HG03520 (cell line): ENCODE results near the gene KRTAP5-4.
A peak's percentile ranks its signal among the peaks of the same experiment; 100 is the strongest.
"Not testable (repeated sequence)": the region's sequence is repeated elsewhere in the genome, so short reads cannot be mapped to it uniquely, and the experiment has no call there.

Experiments
- ATAC-seq: cut with Tn5 transposase; IDR thresholded peaks from one replicate; pipeline ENCODE4 v1.9.1; 2021; ENCODE audit warnings: mild to moderate bottlenecking, moderate library complexity; ENCODE audit not compliant: unreplicated experiment

The KRTAP5-4 gene

GRCh38 chr11:1639102-1639620, 17.2 kb upstream of the KRTAP5-4 start:
- ATAC-seq = no peak

GRCh38 chr11:1638344-1638743, 16.4 kb upstream of the KRTAP5-4 start:
- ATAC-seq = no peak

DNA sequence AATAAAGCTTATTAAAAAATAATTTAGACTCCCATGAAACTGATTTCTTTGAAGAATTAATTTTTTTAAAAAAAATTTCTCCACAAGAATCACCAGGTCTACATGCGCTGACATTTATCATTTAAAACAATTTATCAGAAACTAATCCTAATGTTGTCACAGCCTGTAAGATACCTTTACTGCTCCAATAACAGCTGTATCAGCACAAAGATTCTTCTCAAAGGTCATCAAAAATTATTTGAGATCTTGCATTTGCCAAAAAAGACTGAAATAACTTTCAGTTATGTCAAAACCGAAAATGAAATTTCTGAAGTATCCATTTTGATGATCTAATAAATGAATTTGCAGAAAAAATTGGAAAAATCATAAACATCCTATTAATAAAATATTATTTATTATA, 15.7 kb upstream of the KRTAP5-4 start:
- no peak for ATAC-seq

GRCh38 chr11:1636291-1636950, 14.5 kb upstream of the KRTAP5-4 start:
- ATAC-seq = no peak

GRCh38 chr11:1633864-1634263, 11.9 kb upstream of the KRTAP5-4 start:
- no peak for ATAC-seq

GRCh38 chr11:1632053-1632714, 10.2 kb upstream of the KRTAP5-4 start:
- no peak for ATAC-seq

DNA sequence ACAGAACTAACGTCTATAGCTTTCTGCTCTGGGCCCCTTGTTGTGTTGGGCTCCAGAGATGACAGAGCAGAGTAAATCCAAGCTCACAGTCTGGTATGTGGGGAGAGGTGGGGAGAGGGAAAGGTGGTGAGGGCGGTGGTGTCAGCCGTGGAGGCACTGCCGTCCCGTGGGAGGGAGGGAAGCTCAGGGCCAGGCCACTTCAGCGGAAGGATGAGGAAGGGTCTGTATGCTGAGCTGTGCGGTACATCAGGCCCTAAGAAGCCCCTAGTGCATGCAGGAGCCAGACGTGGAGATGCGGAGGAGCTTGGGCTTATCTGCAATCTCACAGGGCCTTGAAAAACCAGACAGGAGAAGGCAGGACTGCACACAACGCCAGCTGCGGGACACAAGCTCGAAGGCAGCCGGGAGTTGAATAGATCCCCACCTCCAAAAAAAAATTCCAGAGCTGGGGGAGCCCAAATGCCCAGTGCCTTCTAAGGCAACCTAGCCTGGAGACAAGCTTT, 9.2 kb upstream of the KRTAP5-4 start:
- ATAC-seq = no peak

GRCh38 chr11:1630271-1630670, 8.3 kb upstream of the KRTAP5-4 start:
- no peak for ATAC-seq

DNA sequence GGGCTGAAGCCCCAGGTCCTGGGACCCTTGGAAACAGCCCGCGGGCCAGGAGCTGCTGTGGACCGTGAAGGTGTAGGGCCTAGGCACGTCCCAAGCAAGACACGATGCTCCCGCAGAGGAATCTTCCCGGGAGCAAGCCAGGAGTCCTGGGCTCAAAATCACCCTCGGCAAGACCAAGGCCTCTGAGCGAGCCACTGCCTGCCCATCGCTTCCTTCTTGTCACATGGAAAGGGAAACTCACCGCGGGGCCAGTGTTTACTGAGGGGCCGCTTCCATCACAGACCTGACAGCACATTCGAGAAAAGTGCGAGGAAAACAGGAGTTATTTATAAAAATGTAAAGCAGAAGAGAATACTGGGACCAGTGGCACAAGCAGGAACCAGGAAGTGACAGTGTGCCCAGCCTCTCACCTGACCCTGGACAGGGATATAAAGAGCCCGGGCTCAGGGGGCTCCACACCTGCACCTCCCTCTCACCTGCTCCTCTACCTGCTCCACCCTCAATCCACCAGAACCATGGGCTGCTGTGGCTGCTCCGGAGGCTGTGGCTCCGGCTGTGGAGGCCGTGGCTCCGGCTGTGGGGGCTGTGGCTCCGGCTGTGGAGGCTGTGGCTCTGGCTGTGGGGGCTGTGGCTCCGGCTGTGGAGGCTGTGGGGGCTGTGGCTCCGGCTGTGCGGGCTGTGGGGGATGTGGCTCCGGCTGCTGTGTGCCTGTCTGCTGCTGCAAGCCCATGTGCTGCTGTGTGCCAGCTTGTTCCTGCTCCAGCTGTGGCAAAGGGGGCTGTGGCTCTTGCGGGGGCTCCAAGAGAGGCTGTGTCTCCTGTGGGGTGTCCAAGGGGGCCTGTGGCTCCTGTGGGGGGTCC, 7.6 kb upstream of the KRTAP5-4 start, which contains the start of gene KRTAP5-5:
KRTAP5-5 (plus strand) TSS at position 450 of the 860 bp plus-strand sequence; CDS start at position 516, 66 bp downstream.
- no peak for ATAC-seq

DNA sequence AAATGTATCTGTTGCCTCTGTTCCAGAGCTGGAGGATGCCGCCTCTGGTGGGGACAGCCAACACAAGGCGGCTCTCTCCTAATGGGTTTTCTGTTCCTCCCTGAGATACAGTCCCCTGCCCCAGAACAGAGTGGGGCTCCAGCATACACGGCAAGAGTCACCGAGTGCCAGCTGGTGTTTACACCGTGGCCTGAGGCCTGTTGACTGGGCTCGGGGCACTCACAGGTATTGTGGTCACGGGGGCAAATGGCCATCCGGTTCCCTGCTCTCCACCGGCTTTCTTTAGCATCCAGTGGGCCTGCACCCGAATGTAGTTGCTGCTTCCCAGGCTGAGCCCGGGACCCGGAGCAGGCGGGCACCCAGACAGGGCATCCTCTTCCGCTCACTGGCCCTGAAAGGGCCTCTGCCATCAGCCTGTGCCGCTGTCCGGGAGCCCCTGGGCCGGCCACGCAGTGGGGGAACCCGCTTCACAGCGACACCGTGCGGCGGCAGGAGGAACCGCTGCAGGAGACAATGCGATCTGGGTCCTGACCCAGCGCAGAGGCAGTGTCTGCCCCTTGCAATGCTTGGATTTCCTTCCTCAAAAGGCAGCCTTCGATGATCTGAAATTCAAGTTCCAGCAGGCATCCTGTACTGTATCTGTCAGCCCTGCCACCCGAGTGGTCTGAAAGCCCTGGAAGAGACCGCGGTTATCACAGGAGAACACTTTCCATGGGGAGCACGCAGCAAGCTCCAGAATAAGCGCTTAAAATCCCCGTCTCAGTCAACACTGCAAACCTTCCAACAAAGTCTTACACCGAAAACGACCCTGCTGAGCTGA, 6.8 kb upstream of the KRTAP5-4 start:
- no peak for ATAC-seq

DNA sequence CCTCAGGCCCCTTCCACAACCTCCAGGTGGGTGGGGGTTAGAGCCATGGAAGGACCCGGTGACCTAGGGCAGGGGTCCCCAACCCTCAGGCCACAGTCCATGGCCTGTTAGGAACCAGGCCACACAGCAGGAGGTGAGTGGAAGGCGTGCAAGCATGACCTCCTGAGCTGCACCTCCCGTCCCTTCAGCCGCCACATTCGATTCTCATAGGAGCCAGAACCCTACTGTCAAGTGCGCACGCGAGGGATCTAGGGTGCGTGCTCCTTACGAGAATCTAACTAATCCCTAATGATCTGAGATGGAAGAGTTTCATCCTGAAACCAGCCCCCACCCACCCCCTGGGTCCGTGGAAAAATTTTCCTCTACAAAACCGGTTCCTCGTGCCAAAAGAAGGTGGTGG, 3.6 kb upstream of the KRTAP5-4 start:
- no peak for ATAC-seq

DNA sequence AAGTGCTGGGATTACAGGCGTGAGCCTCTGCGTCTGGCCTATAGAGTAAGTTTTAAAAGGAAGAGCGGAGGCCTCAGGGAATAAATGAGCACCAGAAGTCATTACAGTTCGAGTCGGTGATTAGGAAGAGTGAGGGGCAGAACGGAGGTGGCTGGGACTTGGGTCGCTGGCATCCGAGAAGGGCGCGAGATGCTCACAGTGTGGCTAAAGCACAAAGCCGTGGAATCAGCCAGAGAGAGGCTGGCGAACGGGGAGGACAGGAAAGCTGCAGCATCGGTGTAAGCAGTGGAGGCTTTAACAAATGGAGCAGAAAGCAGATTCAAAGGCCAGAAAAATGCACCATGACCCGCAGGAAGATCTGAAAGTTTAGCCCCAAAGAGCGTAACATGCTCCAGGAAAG, 2.7 kb upstream of the KRTAP5-4 start:
- ATAC-seq = no peak

DNA sequence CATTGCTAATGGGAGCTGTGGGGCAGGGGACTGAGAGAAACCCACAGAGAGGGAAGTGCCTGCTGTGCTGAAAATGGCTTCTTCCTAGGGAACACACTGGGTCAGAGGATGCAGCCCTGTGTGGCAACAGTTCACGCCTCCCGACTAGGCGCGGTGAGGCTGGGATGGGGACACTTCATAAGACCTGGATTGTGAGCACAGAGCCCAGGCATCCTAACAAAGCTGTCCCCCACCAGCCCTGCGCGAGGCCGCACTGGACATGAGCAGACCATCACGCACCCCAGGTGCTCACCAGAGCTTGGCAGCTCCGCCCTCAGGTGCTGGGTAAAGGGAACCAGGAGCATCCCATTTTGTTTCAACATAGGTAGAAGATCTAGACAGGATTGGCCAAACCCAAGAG, 1.8 kb upstream of the KRTAP5-4 start:
- ATAC-seq = no peak

DNA sequence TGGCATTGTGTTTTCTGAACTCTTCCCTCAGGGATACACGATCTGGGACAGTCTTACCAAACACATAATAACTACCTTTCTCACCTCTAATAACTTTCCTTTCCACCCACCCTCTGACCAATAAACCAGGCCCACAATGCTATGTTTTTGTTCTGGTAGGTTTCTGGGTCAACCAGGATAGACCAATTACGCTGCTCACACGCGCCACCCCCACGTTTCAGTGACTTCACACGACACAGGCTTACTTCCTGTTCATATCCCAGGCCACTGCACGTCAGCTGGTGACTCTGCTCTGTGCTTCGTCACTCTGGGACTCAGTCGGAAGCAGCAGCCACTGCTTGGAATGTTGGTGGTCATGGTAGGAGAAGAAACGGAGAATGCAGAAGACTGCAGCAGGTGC, 2.5 kb downstream of the KRTAP5-4 start:
- no peak for ATAC-seq

GRCh38 chr11:1618231-1618630, 3.7 kb downstream of the KRTAP5-4 start:
- no peak for ATAC-seq

- no peak for ATAC-seq
These were observed 13.6 kb downstream of the KRTAP5-4 start, which contains the start of gene KRTAP5-3 for GRCh38 chr11:1608363-1608762. TSS of gene KRTAP5-3 (minus strand) at chr11:1608463. CDS start at chr11:1608385, 78 bp downstream.

GRCh38 chr11:1607901-1608300, 14.0 kb downstream of the KRTAP5-4 start:
- ATAC-seq = not testable (repeated sequence)

- not testable (repeated sequence) for ATAC-seq
These were observed 14.6 kb downstream of the KRTAP5-4 start for GRCh38 chr11:1607156-1607845.

- peak; percentile 76 for ATAC-seq
These were observed 16.0 kb downstream of the KRTAP5-4 start for GRCh38 chr11:1605923-1606322.

GRCh38 chr11:1604711-1605110, 17.2 kb downstream of the KRTAP5-4 start:
- ATAC-seq = no peak
